Subcutaneous abdominal adipose tissue (tissue), 5 donors: ENCODE measurements around the gene GHRL.
"Not testable (repeated sequence)": the region's sequence is repeated elsewhere in the genome, so short reads cannot be mapped to it uniquely, and the experiment has no call there.

Source experiments
- H3K27ac ChIP-seq: one replicate; pipeline ENCODE4 v1.7.0; 2013; ENCODE audit warnings: low read depth, mild to moderate bottlenecking, inconsistent platforms, low read length, moderate library complexity
- H3K27me3 ChIP-seq, 5 donors: one replicate each; pipeline ENCODE4 v1.7.0; 2013; ENCODE audit warnings: low read length in 5 of 5, inconsistent platforms in 1 of 5; ENCODE audit not compliant: control insufficient read depth in 5 of 5, insufficient read depth in 4 of 5
- H3K36me3 ChIP-seq, 5 donors: one replicate each; pipeline ENCODE4 v1.7.0; 2013; ENCODE audit warnings: low read length in 5 of 5; ENCODE audit not compliant: control insufficient read depth in 5 of 5, insufficient read depth in 5 of 5
- H3K4me1 ChIP-seq, 5 donors: one replicate each; pipeline ENCODE4 v1.7.0; 2013; ENCODE audit warnings: low read length in 5 of 5, mild to moderate bottlenecking in 3 of 5, moderate library complexity in 1 of 5; ENCODE audit not compliant: control insufficient read depth in 5 of 5, insufficient read depth in 5 of 5
- H3K4me3 ChIP-seq, 5 donors: one replicate each; pipeline ENCODE4 v1.7.0; 2013; ENCODE audit warnings: low read length in 5 of 5, low read depth in 1 of 5
- H3K9ac ChIP-seq, 5 donors: one replicate each; pipeline ENCODE4 v1.7.0; 2013; ENCODE audit warnings: low read length in 5 of 5, mild to moderate bottlenecking in 4 of 5, moderate library complexity in 3 of 5
- H3K9me3 ChIP-seq, 5 donors: one replicate each; pipeline ENCODE4 v1.7.0; 2013; ENCODE audit warnings: low read length in 5 of 5; ENCODE audit not compliant: control insufficient read depth in 5 of 5
- donor health status: healthy.
- donor health status: healthy.
- donor health status: healthy.
- donor health status: healthy.
- donor health status: healthy.

The GHRL gene

GRCh38 chr3:10281951-10282350, 10.8 kb downstream of the GHRL start:
- no peak overlapping the region for H3K4me3 ChIP-seq
- H3K27me3 ChIP-seq: no peaks in the 10 kb centered on the region
- H3K36me3 ChIP-seq: peaks cover 11 to 82% (median 62%) of the 10 kb centered on the region in 5 donors
- H3K4me1 ChIP-seq: peaks cover 0 to 6% (median 0%) of the 10 kb centered on the region in 5 donors
- no peak overlapping the region for H3K27ac ChIP-seq
- H3K9ac ChIP-seq: no peak overlapping the region
- H3K9me3 ChIP-seq: no peaks in the 10 kb centered on the region

GRCh38 chr3:10280571-10280970, 12.2 kb downstream of the GHRL start:
- Histone ChIP-seq H3K4me3 (no peak overlapping the region), H3K9me3 (no peaks in the 10 kb centered on the region), H3K4me1 (no peaks in the 10 kb centered on the region), H3K27me3 (no peaks in the 10 kb centered on the region), H3K36me3 (peaks cover 9 to 81% (median 67%) of the 10 kb centered on the region in 5 donors), H3K9ac (no peak overlapping the region), H3K27ac (no peak overlapping the region)

GRCh38 chr3:10280177-10280529, 12.6 kb downstream of the GHRL start:
- Histone ChIP-seq H3K36me3 (peaks cover 9 to 79% (median 67%) of the 10 kb centered on the region in 5 donors), H3K4me1 (no peaks in the 10 kb centered on the region), H3K27ac (no peak overlapping the region), H3K9ac (no peak overlapping the region), H3K9me3 (no peaks in the 10 kb centered on the region), H3K27me3 (no peaks in the 10 kb centered on the region), H3K4me3 (no peak overlapping the region)

- H3K27me3 ChIP-seq: no peaks in the 10 kb centered on the region
- peaks cover 9 to 74% (median 64%) of the 10 kb centered on the region in 5 donors for H3K36me3 ChIP-seq
- H3K9me3 ChIP-seq: no peaks in the 10 kb centered on the region
- no peak overlapping the region for H3K27ac ChIP-seq
- no peak overlapping the region for H3K4me3 ChIP-seq
- H3K9ac ChIP-seq: no peak overlapping the region
- H3K4me1 ChIP-seq: peaks cover 0 to 1% (median 1%) of the 10 kb centered on the region in 5 donors
Measured at GRCh38 chr3:10279384-10280176, 13.2 kb downstream of the GHRL start.

- no peak overlapping the region for H3K4me3 ChIP-seq
- peaks cover 9 to 69% (median 59%) of the 10 kb centered on the region in 5 donors for H3K36me3 ChIP-seq
- no peak overlapping the region for H3K9ac ChIP-seq
- H3K9me3 ChIP-seq: no peaks in the 10 kb centered on the region
- H3K4me1 ChIP-seq: peaks cover 2 to 12% (median 9%) of the 10 kb centered on the region in 5 donors
- no peaks in the 10 kb centered on the region for H3K27me3 ChIP-seq
- no peak overlapping the region for H3K27ac ChIP-seq
Measured at GRCh38 chr3:10278501-10278900, 14.2 kb downstream of the GHRL start.

- H3K9me3 ChIP-seq: no peaks in the 10 kb centered on the region
- no peaks in the 10 kb centered on the region for H3K27me3 ChIP-seq
- no peak overlapping the region for H3K9ac ChIP-seq
- H3K27ac ChIP-seq: no peak overlapping the region
- H3K4me1 ChIP-seq: peaks cover 2 to 19% (median 17%) of the 10 kb centered on the region in 5 donors
- H3K36me3 ChIP-seq: peaks cover 5 to 59% (median 53%) of the 10 kb centered on the region in 5 donors
- H3K4me3 ChIP-seq: no peak overlapping the region
Measured at GRCh38 chr3:10277115-10277625, 15.6 kb downstream of the GHRL start.

GRCh38 chr3:10274601-10275000, 18.1 kb downstream of the GHRL start:
- peaks cover 0 to 62% (median 57%) of the 10 kb centered on the region in 5 donors for H3K36me3 ChIP-seq

GRCh38 chr3:10273702-10274305, 18.9 kb downstream of the GHRL start:
- no peaks in the 10 kb centered on the region for H3K9me3 ChIP-seq
- H3K4me3 ChIP-seq: no peak overlapping the region
- H3K36me3 ChIP-seq: peaks cover 0 to 62% (median 52%) of the 10 kb centered on the region in 5 donors
- H3K9ac ChIP-seq: peak overlapping the region in 2 of 5 donors; percentile 6 to 21
- H3K27ac ChIP-seq: no peak overlapping the region
- no peaks in the 10 kb centered on the region for H3K27me3 ChIP-seq
- H3K4me1 ChIP-seq: peaks cover 2 to 19% (median 17%) of the 10 kb centered on the region in 5 donors

More at GRCh38 chr3:10274601-10275000, 18.1 kb downstream of the GHRL start:
- no peak overlapping the region for H3K4me3 ChIP-seq
- H3K27ac ChIP-seq: no peak overlapping the region
- no peaks in the 10 kb centered on the region for H3K9me3 ChIP-seq
- no peak overlapping the region for H3K9ac ChIP-seq
- H3K27me3 ChIP-seq: no peaks in the 10 kb centered on the region
- peaks cover 2 to 19% (median 17%) of the 10 kb centered on the region in 5 donors for H3K4me1 ChIP-seq

GRCh38 chr3:10272977-10273376, 19.8 kb downstream of the GHRL start:
- Histone ChIP-seq H3K4me3 (no peak overlapping the region), H3K27me3 (no peaks in the 10 kb centered on the region), H3K36me3 (peaks cover 0 to 59% (median 45%) of the 10 kb centered on the region in 5 donors), H3K9ac (no peak overlapping the region), H3K4me1 (peaks cover 2 to 19% (median 17%) of the 10 kb centered on the region in 5 donors), H3K27ac (no peak overlapping the region), H3K9me3 (no peaks in the 10 kb centered on the region)

- H3K9me3 ChIP-seq, H3K9ac ChIP-seq, H3K4me3 ChIP-seq, H3K27me3 ChIP-seq, H3K27ac ChIP-seq: not testable (repeated sequence)
- peaks cover 0 to 54% (median 40%) of the 10 kb centered on the region in 5 donors for H3K36me3 ChIP-seq
- H3K4me1 ChIP-seq: peaks cover 2 to 22% (median 19%) of the 10 kb centered on the region in 5 donors
Measured at GRCh38 chr3:10272476-10272875, 20.3 kb downstream of the GHRL start.
